Retinal pigment epithelial cell (primary cell): ENCODE measurements around the gene TSGA10IP.

Source experiments
- DNase-seq: peaks from one replicate; pipeline ENCODE4 v3.0.0-alpha.2; 2010; ENCODE audit warnings: low read depth
- H3K4me3 ChIP-seq: 2 replicates; pipeline ENCODE4 v1.5.1; 2011; ENCODE audit warnings: mild to moderate bottlenecking, low read length, control low read depth, moderate library complexity
- CTCF ChIP-seq: conservative IDR thresholded peaks from 2 replicates; pipeline ENCODE4 v1.5.1; 2011; ENCODE audit warnings: low read depth, low read length, control low read depth, inconsistent platforms

The TSGA10IP gene

GRCh38 chr11:65997286-65997685 lies 52.0 kb downstream of the TSGA10IP start:
- no peak for TF ChIP-seq CTCF
- DNase-seq: no peak
- no peak overlapping the region for H3K4me3 ChIP-seq

DNA sequence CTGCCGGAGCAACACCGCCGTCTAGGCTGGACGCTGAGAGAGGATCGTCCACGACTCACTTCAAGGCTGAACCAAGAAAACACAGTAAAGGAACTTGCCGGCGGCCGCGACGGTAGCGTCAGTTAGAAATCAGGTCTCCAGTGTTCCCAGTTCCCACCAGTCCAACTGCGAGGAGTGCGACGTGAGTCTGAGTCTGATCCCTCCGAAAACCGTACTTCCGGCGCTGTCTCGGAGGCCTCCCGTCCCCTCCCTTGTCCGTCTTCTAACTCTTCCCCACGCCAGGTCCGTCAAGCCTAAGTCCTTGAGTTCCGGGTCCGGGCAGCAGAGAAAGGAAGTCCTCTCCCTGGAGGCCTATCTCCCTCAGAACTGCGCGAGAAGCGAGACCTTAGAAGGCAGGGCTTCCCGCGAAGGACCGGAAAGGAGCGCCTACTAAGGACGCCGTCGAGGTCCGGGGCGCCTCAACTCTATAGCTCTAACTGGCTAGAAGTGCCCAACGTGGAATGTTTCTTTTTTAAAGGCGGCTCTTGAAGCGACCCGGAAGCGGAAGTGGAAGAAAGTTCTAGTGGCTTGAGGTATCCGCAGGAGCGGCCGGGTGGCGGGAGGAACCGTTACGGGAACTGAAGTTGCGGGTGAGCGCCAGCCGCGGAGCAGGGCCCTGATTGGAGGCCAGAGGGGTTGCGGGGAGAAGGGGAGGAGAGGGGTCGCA lies 56.8 kb downstream of the TSGA10IP start, which contains the start of the genes BANF1 and EIF1AD:
Gene BANF1, plus strand, starts transcription at position 562 of the 706 bp plus-strand sequence. CDS start 748 bp downstream, outside the sequence.
Gene EIF1AD, minus strand, starts transcription at position 216 of the 706 bp plus-strand sequence. CDS start 1,768 bp downstream, outside the sequence.
- no peak for TF ChIP-seq CTCF
- H3K4me3 ChIP-seq: peak within 1 kb of the TSS; percentile 73
- peak; percentile 93 for DNase-seq

GRCh38 chr11:66002648-66003225 lies 57.5 kb downstream of the TSGA10IP start:
- peak; percentile 36 for TF ChIP-seq CTCF
- H3K4me3 ChIP-seq: peak overlapping the region; percentile 73
- no peak for DNase-seq

GRCh38 chr11:66003291-66003690 lies 58.0 kb downstream of the TSGA10IP start:
- peak overlapping the region; percentile 73 for H3K4me3 ChIP-seq
- DNase-seq: no peak
- TF ChIP-seq CTCF: no peak

- no peak for DNase-seq
- no peak for TF ChIP-seq CTCF
- H3K4me3 ChIP-seq: no peak overlapping the region
These were observed 58.9 kb downstream of the TSGA10IP start for GRCh38 chr11:66004186-66004585.

DNA sequence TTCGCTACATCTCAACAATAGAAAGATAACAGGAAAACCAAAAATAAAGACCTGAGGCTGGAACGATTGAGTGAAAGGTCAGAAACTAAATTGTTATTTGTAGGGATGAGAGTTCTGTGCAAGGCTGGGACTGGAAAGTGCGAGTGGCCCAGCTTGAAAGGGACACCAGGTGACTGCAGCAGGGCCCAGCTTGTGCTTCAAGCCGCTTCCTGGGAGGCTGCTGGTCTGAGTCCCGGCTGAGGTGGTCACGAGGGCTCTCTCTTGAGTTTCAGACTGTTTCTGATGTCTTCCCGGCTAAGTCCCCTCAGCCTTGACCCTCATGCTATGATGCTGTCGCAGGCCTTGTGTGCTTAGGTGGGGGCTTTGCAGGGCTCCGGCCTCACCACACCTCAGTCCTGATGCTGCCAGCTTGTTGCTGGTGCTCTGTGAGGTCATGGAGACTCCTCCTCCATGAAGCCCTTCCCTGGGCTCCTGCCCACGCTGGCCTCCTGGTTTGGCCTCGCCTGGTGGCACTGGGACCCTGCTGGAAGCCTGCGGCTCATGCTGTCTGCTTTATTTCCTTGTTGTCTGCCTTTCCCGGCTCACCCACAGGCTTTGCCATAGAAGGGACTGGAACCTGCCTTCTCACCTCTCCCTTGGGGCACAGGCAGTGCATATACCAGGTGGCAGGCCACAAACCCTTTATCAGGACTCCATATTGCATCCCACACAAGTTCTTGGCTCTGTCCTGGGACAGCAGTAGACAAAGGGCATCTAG lies 61.0 kb downstream of the TSGA10IP start:
- no peak for DNase-seq
- TF ChIP-seq CTCF: no peak
- no peak overlapping the region for H3K4me3 ChIP-seq

DNA sequence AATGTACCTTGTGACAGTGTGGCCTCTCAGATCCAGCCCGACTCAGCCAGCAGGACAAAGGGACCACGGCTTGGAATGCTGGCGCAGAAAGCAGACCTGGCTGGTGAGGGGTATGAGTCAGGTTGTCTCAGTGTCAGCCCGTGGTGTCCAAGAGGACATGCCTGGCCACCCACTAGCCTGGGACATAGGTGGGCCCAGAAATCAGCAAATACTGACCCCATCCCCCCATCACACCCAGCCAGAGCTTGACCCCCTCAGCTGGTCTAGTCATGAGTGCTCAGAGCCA lies 61.6 kb downstream of the TSGA10IP start:
- no peak for TF ChIP-seq CTCF
- H3K4me3 ChIP-seq: no peak overlapping the region
- DNase-seq: no peak
